Fibroblast of the aortic adventitia (primary cell): Measurements from ENCODE around the gene BCAS3. TPM values are rescaled to one million over a fixed set of nuclear protein-coding genes. Genes with fewer than 3 reads are reported as not detected.

ENCODE experiments used
- DNase-seq: peaks from one replicate; pipeline ENCODE4 v3.0.0-alpha.2; 2010; ENCODE audit warnings: low read depth
- H3K4me3 ChIP-seq: 2 replicates; pipeline ENCODE4 v1.5.1; 2011; ENCODE audit warnings: low read depth, mild to moderate bottlenecking, control low read depth, low read length, moderate library complexity
- CTCF ChIP-seq: IDR thresholded peaks from 2 replicates; pipeline ENCODE4 v1.5.1; 2011; ENCODE audit warnings: mild to moderate bottlenecking, low read length, control low read depth, inconsistent platforms; ENCODE audit not compliant: insufficient read depth
- total RNA-seq: library from RNA; depleted of rRNA; stranded (reverse); fragments of >200 nt; gene quantifications from 2 replicates; pipeline ENCODE4 v1.2.3, GENCODE V29; 2012; ENCODE audit warnings: low replicate concordance

The BCAS3 gene
- total RNA-seq, 1 donor = 29.6 TPM

- H3K4me3 ChIP-seq = no peak overlapping the region
- TF ChIP-seq CTCF = no peak
- no peak for DNase-seq
Observed at GRCh38 chr17:61134551-61135235, 457.0 kb downstream of the BCAS3 start.

- H3K4me3 ChIP-seq = no peak overlapping the region
- TF ChIP-seq CTCF = no peak
- DNase-seq = no peak
Observed at GRCh38 chr17:61135782-61136181, 458.1 kb downstream of the BCAS3 start.

GRCh38 chr17:61136296-61136695 is 458.6 kb downstream of the BCAS3 start:
- H3K4me3 ChIP-seq = no peak overlapping the region
- TF ChIP-seq CTCF = no peak
- no peak for DNase-seq

GRCh38 chr17:61139219-61139618 is 461.6 kb downstream of the BCAS3 start:
- TF ChIP-seq CTCF = no peak

GRCh38 chr17:61140081-61140786 is 462.6 kb downstream of the BCAS3 start:
- no peak for TF ChIP-seq CTCF
- H3K4me3 ChIP-seq = no peak overlapping the region
- no peak for DNase-seq

More at GRCh38 chr17:61139219-61139618, 461.6 kb downstream of the BCAS3 start:
- no peak overlapping the region for H3K4me3 ChIP-seq
- DNase-seq = peak; percentile 28

GRCh38 chr17:61143026-61143425 is 465.4 kb downstream of the BCAS3 start:
- TF ChIP-seq CTCF = no peak
- no peak overlapping the region for H3K4me3 ChIP-seq
- DNase-seq = no peak
